A204.1 (cell line): ENCODE results near the gene CCDC28B.

Source experiments
- FAIRE-seq: peaks from 2 replicates; lab custom pipeline; 2012; peaks lifted over from hg19 to GRCh38; lab: Jason Lieb, UNC

CCDC28B gene

GRCh38 chr1:32195531-32195930 lies 4.9 kb upstream of the CCDC28B start:
- no peak for FAIRE-seq

DNA sequence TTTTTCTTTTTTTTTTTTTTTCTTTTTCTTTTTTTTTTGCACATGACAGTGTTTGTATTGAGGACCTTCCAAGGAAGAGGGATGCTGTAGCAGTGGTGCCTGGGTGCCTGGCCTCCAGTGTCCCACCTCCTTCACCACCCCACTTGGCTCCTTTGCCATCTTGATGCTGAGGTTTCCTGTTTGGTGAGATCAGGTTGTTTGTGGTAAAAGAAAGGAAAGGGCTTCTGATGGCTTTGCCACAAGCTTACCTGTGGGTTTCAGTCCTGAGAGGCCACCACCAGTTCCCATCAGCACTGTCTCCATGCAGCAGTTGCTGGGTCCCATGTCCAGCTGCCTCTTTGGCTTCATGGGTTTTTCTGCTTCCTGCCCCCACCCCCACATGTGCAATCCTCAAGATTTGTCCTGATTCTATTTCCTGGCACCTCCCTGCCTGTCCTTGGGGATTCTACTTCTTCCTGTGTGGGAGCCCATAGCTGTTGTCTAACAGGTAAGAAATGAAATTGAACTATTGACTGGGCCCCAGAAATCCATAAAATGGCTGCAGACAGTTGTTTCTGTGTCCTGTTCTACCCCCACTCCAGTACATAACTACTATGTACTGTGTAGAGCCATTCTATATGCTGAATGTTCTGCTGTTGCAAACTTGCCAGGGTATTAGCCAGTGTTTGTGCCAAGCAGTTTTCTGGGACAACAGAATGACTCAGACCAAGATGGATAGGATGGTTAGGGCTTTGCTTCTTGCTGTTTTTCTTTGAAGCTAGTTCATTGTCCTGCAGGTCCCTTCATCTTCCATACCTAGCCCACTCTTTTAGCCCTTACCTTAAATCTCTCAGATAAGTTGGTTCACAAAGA lies 4.2 kb upstream of the CCDC28B start:
- no peak for FAIRE-seq

DNA sequence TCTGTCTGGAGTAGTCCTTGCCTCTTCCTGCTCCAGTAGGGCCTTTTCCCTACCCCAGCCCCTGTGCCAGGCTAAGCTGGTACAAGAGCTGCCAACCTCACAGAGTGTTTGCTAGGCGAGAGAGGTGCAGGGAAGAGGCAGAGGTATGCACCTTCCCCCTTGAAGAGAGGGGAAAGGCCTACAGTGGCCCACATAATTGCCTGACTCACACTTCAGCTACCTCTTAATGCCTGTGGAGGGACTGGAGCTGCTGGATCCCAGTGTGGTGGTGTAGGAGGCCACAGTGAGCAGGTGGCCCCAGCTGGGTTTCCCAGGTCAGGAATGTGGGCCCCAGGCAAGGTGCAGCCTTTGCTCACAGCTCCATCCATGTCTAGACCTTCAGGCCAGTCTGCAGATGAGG lies 3.3 kb upstream of the CCDC28B start:
- no peak for FAIRE-seq

DNA sequence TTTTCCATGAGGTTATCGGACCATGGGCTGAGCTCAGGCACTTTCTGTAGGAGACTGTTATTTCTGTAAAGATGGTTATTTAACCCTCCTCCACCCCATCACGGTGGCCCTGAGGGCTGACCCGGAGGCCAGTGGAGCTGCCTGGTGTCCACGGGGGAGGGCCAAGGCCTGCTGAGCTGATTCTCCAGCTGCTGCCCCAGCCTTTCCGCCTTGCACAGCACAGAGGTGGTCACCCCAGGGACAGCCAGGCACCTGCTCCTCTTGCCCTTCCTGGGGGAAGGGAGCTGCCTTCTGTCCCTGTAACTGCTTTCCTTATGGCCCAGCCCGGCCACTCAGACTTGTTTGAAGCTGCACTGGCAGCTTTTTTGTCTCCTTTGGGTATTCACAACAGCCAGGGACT lies 2.6 kb upstream of the CCDC28B start:
- no peak for FAIRE-seq

DNA sequence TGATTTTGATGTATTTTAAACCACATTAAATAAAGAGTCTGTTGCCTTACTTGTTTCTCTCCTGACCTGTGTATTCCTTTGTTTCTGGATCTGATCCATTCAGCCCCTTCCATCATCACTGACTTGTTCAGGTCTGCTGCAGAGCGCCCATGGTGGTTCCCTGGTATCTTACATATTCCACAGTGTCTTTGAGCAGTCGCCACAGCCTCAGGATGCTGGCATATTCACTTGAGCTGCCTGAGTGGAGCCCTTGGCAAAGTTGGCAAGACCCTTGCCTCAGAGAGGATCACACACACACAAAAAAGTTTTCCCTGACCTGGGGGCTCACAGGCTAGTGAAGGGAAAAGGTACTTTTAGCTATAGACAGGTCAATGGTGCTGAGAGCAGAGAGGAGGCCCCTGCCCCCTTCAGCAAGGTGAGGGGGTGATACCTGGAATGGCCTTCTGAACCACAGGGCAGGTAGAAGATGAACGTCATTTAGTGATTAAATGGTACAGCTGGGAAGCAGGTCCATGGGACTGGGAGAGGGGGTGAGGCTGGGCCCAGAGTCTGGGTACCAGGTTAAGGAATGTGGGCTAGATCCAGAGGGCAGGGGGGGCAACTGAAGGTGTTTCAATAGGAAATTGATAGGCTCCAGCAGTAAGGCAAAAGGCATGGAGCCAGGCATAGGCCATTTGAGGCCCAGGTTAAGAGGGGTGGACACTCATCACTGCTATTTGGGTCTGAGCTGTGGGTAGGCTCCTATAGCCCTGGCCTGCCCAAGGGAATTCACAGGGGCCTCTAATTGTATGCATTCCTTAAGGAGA lies 2.0 kb upstream of the CCDC28B start:
- no peak for FAIRE-seq

- no peak for FAIRE-seq
Observed at GRCh38 chr1:32199043-32199716, 1.2 kb upstream of the CCDC28B start.

DNA sequence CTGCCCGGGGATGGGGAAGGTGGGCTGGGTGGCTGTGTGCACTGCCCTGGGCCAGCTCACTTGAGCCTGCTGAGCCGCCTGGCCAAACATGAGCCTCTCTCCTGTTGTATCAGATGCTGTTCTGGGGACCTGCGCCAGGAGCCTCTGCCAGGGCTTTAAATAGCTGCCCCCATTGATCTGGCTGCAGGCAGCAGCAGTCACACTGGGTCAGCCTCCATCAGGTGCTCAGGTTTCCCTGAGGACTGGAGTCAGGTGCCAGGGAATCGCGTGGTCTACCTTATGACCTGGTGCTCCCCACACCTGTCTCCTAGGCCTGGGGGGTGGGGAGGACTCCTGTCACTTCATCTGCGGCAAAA lies 700 bp upstream of the CCDC28B start:
- FAIRE-seq = no peak

- FAIRE-seq = no peak
Observed at GRCh38 chr1:32201011-32201855, 838 bp downstream of the CCDC28B start.

DNA sequence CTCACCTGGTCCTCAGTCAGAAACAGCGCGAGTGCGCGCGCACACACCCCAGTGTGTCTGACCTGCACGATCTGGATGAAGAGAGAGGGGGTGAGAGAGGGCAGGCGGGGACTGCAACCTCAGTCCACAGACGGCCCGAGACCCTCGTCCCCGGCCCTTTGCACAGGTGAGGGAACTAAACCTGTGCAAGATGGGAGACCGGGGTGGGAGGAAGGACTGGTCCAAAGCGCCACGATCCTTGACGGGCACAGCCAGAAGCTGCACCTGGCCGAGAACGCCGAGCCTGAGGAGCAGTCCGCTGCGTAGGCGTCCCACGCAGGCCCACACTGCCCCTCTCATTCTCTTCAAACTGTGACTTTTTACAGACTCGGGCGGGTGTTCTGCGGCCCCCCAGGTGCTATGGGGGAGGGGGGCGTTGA lies 4.6 kb downstream of the CCDC28B start:
- no peak for FAIRE-seq

- no peak for FAIRE-seq
Observed at GRCh38 chr1:32205401-32206370, 5.3 kb downstream of the CCDC28B start, which contains the start of gene IQCC. IQCC (plus strand) TSS chr1:32205671; CDS start chr1:32205682, 11 bp downstream.

DNA sequence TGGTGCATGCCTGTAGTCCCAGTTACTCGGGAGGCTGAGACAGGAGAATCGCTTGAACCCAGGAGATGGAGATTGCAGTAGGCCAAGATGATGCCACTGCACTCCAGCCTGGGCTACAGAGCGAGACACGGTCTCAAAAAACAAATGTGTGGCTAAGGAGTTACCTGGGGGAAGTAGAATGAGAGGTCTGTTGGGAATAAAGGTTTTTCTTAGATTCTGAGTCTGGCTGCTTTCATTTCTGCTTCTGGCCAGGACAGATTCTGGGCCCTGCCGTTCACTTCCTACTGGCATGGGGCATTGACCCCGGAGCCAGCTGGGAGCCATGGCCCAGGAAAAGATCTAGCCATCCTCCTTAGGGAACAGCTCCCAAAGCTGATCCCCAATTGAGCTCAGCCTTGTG lies 8.1 kb downstream of the CCDC28B start:
- FAIRE-seq = no peak

- FAIRE-seq = no peak
Observed at GRCh38 chr1:32208891-32209328, 8.5 kb downstream of the CCDC28B start, which contains the start of gene DCDC2B. DCDC2B (plus strand) TSS chr1:32209089; CDS start chr1:32209094, 5 bp downstream.

GRCh38 chr1:32215629-32216480 lies 15.5 kb downstream of the CCDC28B start:
- FAIRE-seq = no peak

GRCh38 chr1:32216566-32216965 lies 16.2 kb downstream of the CCDC28B start:
- FAIRE-seq = no peak

- no peak for FAIRE-seq
Observed at GRCh38 chr1:32219022-32219421, 18.6 kb downstream of the CCDC28B start.

DNA sequence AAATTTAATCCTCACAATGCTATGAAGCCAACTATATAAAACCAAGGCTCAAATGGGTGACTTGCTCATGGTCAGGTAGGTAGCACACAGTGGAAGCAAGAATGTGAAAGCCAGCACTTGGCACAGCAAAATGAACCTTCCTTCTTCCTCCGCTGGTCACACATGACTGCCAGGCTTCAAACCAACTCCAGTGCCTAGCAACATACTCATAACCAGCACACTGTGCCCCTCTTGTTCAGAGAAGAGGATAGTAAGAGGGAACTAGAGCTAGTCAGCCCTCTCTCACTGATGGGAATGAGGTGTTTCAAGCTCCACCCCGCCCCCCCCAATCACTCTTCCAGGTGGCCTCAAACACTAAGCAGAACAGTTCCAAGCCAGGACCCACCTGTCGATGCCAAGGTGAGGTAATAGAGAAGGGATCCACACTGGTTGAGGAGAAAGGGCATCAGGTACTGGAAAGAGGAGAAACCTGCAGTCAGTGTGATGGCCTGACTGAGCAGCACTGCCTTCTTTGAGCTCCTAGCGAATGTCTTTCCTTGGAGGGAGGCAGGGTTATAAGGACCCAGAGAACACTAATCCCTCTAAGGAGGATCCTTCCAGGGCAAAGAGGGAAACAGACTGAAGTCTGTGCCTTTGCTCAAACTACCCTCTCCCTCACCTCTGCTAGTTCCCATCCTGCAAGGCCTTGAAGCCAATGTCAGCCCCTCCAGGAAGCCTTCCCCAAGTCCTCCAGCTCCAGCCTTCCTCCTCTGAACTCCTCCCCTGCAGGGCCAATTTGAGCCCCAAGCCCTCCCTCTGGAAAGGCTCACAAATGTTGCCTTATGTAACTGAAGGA lies 20.6 kb downstream of the CCDC28B start:
- FAIRE-seq = no peak

DNA sequence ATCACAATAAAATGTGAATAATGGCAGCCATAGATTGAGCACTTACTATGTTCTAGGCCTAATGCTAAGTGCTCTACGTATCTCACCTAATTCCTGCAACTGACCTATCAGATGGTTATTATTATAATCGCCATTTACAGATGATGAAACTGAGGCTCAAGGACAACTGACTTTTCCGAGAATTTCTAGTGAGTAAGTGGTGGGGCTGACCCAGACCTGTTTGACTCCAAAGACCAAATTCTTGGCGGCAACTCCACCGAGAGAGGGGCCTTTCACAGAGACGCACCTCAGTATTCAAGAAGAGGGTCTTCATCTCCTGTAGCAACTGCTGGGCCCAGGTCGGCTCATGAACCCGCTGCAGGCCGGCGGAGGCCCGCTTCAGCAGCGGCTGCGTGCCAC lies 21.2 kb downstream of the CCDC28B start:
- FAIRE-seq = no peak

- peak; percentile 44 for FAIRE-seq
Observed at GRCh38 chr1:32221980-32222755, 21.8 kb downstream of the CCDC28B start, which contains the start of the genes EIF3I and TMEM234. EIF3I (plus strand) TSS chr1:32222407; CDS start chr1:32222442, 35 bp downstream. TMEM234 (minus strand) TSS chr1:32222353; CDS start chr1:32222322, 31 bp downstream.
